Skin epidermis (tissue), 12 donors: Measurements from ENCODE around the gene LARGE1.
"Not testable (repeated sequence)": the region's sequence is repeated elsewhere in the genome, so short reads cannot be mapped to it uniquely, and the experiment has no call there.

Experiments
- H3K27ac ChIP-seq, 21 experiments: fragments of 200-600 bp; sonication (generic) in 11 of 21; one replicate each; pipeline ENCODE4 v1.5.0; 2020; ENCODE audit warnings: mild to moderate bottlenecking in 3 of 21, inconsistent platforms in 2 of 21, moderate library complexity in 2 of 21
- H3K4me3 ChIP-seq, 7 experiments: fragments of 200-600 bp; sonication (generic) in 2 of 7; one replicate each; pipeline ENCODE4 v1.5.0; 2020; ENCODE audit warnings: inconsistent platforms in 2 of 7, mild to moderate bottlenecking in 2 of 7, moderate library complexity in 1 of 7

The LARGE1 gene

DNA sequence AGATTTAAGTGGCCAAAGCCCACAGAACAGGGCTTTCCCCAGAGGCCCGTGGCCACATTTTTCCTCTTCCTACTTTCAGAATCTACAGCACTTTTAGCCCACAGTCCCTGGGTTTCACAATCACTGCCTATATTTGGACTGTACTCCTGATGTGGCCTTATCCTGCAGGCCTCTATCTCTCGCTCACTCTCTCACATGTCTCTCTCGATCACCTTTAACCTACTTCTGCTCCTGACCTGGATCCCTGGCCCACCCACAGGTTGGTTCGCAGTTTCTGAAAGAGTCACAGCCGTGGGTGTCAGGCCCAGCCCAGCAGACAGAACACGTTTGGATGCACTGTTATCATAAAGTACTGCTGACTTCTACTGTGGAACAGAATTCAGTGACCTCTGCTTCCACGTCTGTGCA lies 55.5 kb downstream of the LARGE1 start:
- Histone ChIP-seq H3K4me3 (no peak overlapping the region), H3K27ac (no peak overlapping the region)

DNA sequence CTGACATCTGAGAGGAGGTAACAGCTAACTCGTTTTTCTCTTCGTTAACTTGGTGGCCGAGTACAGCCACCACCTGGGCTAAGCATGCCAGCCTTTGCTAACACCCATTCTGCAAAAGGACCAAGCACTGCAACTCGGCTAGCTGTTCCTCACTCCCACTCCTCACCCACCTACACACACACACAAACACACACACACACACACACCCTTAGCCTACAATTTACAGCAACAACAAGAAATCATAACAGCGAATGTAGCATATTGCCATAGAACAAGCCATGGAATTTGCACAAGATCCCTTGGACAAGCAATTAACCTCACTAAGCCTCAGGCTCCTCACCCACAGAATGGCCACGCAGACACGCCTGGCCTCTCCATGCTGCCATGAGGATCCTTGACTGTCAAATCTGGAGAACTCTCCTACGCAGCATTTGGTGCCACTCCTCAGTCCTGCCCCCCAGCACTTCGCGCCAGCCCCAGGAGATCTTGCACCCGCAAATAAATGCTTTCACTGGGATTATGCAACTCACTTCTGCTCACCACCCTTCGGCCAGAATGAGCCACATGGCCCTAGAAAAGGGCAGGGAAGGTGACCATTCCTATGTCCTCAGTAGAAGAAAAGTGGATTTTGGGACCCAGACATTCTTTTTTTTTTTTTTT lies 58.9 kb downstream of the LARGE1 start:
- Histone ChIP-seq H3K27ac (no peak overlapping the region), H3K4me3 (no peak overlapping the region)

DNA sequence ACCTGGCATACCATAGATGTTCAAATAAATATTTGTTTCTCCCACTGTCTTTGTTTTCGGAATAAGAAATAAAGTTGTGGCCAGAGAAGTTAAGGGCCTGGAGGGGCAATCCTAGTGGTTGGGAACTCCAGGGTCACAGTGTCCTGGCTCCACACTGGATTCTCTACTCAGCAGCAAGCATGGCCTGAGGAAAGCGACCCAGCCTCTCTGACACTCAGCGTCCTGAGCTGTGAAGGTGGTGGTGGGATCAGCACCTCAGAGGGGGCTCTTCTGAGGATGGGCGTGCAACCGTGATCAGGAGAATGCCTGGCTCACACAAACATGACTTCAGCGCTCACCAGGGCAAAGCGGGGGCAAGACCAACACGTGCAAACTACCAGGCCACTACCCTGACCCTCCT lies 59.9 kb downstream of the LARGE1 start:
- no peak overlapping the region for H3K4me3 ChIP-seq
- no peak overlapping the region for H3K27ac ChIP-seq

DNA sequence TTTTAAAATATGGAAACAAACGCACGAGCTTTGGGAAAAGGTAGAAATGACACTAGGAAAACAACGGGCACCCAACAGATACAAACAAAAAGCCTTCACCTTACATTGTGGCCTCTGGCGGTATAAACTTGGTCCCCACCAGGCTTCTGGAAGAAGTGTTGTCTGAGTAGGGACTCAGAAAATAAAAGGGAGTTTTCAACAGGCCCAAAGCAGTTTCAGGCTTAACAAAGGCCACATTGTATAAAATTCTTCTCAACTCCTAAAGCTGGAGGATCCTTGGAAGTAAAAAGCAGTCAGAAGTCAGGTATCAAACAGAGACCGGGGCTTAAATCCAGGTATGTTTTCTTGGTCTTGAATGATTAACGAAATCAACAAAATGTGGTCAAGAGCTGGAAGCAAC lies 61.0 kb downstream of the LARGE1 start:
- Histone ChIP-seq H3K4me3 (no peak overlapping the region), H3K27ac (no peak overlapping the region)

DNA sequence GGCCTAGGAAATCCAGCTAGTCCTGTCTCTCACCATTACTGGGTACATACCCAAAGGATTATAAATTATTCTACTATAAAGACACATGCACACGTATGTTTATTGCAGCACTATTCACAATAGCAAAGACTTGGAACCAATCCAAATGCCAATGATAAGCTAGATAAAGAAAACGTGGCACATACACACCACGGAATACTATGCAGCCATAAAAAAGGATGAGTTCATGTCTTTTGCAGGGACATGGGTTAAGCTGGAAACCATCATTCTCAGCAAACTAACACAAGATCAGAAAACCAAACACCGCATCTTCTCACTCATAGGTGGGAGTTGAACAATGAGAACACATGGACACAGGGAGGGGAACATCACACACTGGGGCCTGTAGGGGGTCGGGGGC lies 61.6 kb downstream of the LARGE1 start:
- H3K4me3 ChIP-seq, H3K27ac ChIP-seq: not testable (repeated sequence)

DNA sequence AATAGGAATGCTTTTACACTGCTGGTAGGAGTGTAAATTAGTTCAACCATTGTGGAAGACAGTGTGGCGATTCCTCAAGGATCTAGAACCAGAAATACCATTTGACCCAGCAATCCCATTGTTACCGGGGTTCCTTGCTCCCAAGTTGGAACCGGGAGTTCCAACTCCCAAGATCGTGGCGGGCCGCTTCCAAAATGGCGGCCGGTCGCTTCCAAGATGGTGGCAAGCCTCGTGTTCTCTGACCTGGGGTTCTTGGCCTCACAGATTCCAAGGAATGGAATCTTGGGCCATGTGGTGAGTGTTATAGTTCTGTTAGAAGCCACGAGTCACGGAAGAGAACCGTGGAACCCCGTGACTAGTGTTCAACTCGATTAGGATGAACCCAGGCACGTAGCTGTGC lies 62.5 kb downstream of the LARGE1 start:
- not testable (repeated sequence) for H3K4me3 ChIP-seq, H3K27ac ChIP-seq

DNA sequence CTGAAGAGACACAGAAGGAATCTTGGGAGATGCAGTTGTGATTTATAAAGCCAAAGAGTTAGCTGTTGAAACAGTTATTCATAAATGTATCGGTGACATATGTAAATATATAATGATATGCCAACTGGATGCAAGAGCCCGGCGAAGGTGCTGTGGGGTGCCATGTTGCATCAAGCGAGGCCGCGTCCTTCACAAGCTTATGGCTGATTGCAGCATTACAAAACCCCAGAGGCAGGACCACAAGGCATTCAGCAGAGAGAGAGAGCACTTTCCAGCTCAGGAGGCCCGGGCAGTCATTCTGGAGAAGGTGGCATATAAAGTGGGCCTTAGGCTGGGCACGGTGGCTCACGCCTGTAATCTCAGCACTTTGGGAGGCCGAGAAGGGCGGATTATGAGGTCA lies 65.6 kb downstream of the LARGE1 start:
- Histone ChIP-seq H3K4me3 (no peak overlapping the region), H3K27ac (peak overlapping the region in 3 of 21 experiments; percentile 42 to 69 (median 46))

DNA sequence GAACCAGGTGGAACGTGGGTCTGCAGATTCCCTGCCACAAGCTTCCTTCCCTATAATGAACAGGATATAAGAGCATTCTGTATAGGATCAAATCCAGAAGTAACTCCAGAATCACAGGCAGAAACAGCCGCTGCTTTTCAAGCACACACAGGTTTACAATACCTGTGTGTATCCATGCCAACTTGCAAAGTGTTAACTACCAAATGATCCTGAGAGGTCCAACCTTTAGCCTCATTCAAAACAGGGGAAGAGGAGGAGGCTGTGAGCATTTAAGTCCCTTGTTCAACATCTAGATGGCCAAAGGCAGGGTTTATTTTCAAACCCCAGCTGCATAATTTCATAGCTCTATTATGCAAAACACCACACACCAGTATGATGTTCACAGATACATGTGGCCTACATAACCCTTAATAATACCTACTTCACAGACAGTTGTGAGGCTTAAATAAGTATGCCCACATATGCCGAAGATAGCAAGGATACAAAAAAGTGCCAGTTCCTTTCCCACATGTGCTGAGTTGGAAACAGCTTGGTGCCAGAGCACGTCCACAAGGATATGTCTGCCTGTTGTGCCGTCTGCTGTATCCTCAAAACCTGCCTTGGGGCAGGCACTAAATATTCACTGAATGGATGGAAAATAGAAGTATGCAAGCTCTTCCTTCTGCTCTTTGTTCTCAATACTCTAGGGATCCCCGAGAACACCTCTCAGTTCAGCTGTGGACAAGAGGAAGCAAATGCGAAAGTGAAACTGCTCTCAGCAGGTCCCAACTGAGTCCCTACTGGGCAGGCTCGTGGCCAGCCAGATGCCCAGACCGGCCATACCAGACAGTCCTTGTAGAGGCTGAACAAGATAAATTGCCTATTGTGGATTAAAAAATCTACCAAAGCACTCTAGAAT lies 66.8 kb downstream of the LARGE1 start:
- peak overlapping the region; percentile 18 to 43 (median 23) for H3K4me3 ChIP-seq
- H3K27ac ChIP-seq, result peak overlapping the region in 14 of 21 experiments; percentile 34 to 77 (median 63)

DNA sequence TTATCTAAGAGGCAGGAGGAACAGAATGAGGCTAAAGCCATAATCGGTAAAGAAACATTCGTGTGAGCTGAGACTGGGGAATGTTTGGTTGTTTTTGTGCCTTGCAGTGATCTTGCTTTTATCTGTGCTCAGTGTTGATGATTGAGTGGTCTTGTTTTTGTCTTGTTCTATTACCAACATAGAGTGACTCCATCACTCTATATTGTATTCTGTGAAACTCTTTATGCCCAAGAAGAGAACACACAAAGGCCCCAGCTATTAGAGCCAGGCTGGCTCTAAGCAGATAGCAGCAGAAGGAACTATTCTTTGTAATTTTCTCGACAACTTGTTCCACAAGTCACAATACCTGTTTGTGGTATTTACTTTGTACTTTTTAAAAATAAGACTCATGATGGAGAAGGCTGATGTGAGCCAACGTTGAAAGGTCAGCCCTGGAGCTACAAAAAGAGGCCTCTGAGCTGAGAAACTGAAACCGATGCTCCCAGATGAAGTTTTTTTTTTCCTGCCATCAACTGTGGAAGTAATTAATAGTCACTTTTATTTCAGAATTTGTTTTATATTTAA lies 68.4 kb downstream of the LARGE1 start:
- H3K4me3 ChIP-seq, result no peak overlapping the region

DNA sequence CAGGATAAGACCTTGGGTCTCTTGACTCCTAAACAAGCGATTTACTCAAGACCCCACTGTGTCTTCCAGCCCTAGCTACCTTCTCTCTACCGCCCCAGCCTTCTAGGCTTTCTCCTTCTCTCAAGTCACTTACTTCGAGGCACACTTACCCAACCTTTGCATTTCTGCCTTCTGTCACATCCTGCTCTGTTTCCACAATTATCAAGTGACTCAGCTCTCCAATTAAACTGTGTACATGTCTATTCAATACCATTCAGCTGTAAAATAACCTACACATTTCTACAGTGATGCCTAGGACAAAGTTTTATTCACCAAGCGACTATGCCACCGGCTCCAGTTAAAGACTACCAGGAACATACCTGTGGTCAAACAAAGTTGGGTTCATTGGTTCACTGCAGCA lies 69.0 kb downstream of the LARGE1 start:
- H3K27ac ChIP-seq, result no peak overlapping the region
- no peak overlapping the region for H3K4me3 ChIP-seq

More for the DNA sequence above, 68.4 kb downstream of the LARGE1 start:
- H3K27ac ChIP-seq, result no peak overlapping the region

DNA sequence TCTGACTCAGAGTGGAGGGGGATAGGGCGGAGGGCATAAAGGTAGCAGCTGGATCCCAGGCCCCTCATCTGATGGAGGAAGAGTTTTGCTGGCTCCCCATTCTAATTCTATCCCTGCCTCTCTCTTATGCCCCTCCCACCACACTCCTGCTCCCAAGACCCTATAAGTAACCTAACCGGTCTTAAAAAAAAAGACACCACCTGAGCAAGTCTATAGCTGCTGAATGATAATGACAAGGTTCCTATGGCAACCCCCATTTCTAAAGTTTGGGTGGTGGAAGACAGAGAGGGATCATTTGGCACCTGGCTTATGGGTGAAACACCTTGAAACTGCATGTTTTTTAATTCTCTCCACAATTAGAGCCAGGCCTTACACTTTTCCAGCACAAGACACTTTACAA lies 69.6 kb downstream of the LARGE1 start:
- no peak overlapping the region for H3K4me3 ChIP-seq
- H3K27ac ChIP-seq, result no peak overlapping the region

DNA sequence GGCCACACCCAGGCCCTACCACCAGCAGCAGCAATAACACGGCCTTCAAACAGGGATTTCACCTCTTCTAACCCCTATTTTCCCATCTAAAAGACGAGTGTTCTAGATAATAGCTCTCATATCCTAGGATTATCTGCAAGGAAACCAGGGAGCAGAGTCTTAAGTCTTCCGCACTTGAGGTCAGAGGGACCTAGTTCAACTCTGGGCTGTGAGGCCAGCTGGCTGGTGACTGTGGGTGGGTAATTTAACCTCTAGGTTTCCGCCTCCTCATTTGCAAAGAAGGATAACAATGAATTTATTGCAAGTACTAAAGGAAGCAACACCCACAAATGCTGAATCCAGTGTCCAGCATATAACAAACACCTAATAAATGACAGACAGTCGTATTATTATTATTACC lies 70.1 kb downstream of the LARGE1 start:
- no peak overlapping the region for H3K27ac ChIP-seq
- no peak overlapping the region for H3K4me3 ChIP-seq

DNA sequence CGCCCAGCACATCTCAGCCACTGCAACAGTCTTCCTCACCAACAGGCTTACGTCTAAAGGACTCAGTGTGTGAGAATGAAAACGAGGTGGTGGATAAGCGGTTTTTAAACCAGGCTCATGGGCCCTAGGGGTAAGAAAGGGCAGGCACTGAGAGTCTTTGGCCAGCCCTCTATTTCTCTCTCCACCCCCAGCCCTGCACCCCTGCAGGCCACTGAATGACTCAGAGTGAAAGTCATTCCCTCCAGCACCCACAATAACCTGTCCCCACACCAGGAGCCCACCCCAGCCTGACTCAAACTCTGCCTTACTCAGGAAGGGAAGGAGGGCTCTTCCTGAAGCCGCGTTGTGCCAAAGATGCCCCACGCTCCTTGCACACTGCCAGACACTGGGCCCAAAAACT lies 72.0 kb downstream of the LARGE1 start:
- H3K4me3 ChIP-seq, result no peak overlapping the region
- no peak overlapping the region for H3K27ac ChIP-seq

DNA sequence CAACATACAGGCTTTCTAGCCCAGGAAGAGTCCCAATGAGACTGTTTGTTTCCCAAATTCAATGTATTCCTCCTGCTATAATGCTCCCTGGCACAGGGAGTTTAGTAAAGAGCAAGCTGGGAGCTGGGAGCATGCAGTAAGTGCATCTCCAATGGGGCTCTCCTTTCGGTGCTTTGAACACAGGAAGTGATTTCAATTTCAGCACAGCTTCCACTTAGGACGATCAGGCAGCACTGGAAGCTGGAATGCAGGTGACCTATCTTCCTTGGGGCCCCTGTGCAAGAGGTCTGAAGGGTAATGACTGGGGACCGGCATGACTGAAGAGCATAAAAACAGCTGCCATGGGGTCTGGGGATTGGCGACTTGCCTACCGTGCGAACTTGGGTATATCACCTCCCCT lies 76.0 kb downstream of the LARGE1 start:
- H3K4me3 ChIP-seq, result no peak overlapping the region

DNA sequence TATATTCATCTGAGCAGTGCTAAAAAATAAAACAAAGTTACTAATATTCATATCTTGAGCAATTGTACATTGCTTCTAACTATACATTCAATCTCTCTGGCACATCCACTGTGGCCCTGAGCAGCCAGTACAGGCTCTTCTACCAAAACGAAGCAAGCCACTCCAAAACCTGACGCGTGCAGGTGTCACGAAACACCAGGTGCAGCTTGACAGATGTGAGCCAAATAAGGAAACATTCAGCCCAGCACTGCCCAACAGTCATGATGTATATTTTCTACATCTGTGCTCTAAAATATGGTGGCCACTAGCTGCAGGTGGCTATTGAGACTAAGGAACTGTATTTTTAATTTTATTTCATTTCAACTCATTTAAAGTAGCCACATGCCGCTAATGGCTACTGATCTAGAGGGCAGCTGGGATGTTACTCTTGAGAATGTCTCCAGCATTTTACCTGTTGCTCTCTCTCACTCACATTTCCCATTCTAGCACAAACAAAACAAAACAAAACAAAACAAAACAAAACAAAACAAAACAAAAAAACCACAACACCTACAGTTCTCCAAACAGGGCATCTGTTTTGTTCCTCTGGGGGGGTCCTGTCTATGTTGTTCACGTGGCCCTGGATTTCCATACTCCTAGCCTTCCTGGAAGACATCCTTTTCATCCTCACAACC lies 77.7 kb downstream of the LARGE1 start:
- H3K27ac ChIP-seq, result peak overlapping the region in 1 of 21 experiments; percentile 16
- H3K4me3 ChIP-seq, result no peak overlapping the region

More for the DNA sequence above, 76.0 kb downstream of the LARGE1 start:
- H3K27ac ChIP-seq, result no peak overlapping the region

DNA sequence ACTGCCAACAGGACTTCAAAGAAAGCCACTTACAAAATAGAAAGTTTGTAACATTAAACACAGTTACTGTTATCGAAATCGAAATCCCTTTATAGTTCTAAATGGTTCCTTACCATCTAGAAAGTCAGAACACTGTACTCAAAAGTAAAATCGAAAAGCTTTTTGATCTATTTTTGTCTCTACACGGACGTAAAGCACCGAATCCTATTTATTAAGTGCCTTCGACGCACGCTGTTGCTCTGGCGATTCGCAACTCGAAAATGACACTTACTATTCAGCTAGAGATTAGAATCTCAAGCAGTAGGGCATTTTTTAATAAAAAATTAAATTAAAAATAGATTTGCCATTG lies 78.3 kb downstream of the LARGE1 start:
- no peak overlapping the region for H3K4me3 ChIP-seq
- peak overlapping the region in 2 of 21 experiments; percentile 16 to 27 for H3K27ac ChIP-seq

DNA sequence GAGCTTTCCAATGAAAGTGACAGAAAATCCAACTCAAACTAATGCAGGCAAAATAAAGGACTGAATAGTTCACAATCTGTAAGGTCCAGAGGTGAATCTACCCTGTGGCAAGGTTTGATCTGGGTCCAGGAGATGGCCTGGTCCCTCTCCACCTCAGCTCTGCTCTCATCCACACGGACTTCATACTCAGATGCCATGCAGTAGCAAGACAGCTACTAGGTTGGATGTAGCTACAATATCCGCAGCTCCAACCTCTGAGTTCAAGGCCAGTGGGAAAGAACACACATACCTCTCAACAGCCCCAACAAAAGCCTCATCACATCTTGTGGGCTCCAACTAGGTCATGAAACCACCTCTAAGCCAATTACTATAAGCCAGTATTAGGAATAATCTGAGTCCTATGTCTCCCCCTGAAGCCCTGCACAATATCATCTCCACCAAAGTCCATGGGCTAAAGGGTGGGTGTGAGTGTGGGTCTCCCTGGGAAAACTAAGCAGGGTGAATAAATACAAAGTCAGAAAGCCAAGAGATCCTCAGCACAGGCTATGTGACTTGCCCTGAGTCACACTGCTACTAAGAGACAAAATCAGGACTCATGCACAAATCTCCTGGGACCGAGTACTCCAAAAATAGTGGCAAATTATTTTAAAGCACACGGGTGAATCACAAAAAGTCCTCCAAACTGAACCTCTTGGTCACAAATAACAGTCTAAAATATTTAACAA lies 78.8 kb downstream of the LARGE1 start:
- peak overlapping the region in 2 of 21 experiments; percentile 10 to 16 for H3K27ac ChIP-seq

DNA sequence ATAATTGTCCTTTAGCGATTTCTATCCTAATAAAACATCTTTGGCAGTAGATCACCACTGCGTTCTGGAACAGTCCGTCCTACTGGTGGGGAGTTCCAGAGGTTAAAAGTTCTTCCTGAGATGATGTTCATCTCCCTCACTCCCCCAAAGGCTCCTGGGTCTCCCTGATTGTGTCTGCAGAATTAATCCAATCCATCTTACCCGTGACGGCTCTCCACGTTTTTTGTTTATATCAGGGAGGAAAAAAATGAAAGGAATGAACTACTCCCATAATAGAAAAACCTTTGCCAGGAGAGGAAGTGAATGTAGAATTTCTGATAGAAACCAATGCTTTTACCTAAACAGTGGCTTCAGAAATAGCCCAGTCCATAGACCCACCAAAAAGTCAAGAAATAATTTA lies 81.6 kb downstream of the LARGE1 start:
- Histone ChIP-seq H3K27ac (no peak overlapping the region), H3K4me3 (no peak overlapping the region)

More for the DNA sequence above, 78.8 kb downstream of the LARGE1 start:
- no peak overlapping the region for H3K4me3 ChIP-seq

DNA sequence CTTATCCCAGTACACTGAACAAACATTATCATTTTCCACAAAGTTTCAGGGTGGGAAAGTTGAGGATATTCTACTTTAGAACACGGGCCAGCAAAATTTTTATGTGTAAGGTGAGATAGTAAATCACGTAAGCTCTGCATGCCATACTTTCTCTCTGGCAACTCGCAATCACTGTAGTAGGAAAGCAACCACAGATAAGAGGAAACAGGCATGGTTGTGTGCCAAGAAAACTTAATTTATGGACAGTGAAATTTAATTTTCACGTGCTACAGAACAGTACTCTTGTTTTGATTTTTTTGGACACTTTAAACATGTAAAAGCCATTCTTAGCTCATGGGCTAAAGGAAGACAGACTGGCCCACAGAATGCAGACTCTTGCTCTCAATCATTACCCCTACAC lies 82.5 kb downstream of the LARGE1 start:
- Histone ChIP-seq H3K27ac (no peak overlapping the region), H3K4me3 (no peak overlapping the region)

DNA sequence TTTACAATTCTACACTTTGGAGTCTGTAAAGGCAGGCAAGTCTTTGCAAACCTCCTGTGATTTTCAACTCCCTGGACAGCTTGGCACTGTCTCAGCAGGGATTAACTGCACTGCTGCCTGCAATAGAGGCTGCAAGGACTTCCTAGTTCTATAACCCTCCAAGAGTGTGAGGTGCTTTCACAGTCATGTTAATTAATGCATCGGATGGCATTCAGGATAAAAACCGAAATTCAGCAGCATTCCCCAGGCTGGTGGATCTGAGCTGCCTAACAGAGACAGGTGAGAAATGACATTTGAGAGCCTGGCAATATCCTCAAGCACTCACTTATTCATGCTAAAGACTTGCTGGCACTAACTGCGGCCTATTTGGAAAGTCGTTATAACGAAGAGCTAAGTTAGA lies 85.0 kb downstream of the LARGE1 start:
- Histone ChIP-seq H3K27ac (no peak overlapping the region), H3K4me3 (no peak overlapping the region)
